ENCODE measurements around the gene ASAP2. TPM values are rescaled to one million over a fixed set of nuclear protein-coding genes. Genes with fewer than 3 reads are reported as not detected.

The ASAP2 gene
- polyA plus RNA-seq, 1 donor (not counting 4 experiments of a cell fraction or from before 2014, with no cell fraction given): 54.2 TPM

DNA sequence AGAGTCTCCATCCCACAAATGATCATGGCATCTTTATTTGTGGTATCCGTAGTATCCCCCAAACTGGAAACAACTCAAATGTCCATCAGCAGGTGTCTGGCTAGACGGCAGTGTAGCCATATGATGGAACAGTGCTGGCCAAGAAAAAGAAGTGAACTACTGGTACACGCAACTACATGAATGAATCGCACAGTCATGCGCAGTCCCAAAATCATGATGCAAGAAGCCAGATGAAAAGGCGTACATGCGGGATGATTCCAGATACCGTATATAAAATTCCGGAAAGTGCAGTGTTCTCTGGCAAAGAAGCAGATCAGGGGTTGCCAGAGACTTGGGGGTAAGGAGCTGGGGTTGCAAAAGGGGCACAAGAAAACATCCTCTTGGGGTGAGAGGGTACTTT, 102.5 kb downstream of the ASAP2 start:
- Histone ChIP-seq H4K20me1 (ENCODE audit: control insufficient read depth, extremely low read depth, insufficient read depth, low read length) (no peaks in the 10 kb centered on the region), H3K4me2 (ENCODE audit: control insufficient read depth, extremely low read depth, insufficient read depth, low read depth, low read length) (no peak overlapping the region), H3K9me1 (ENCODE audit: control insufficient read depth, extremely low read depth, insufficient read depth, low read length) (no peaks in the 10 kb centered on the region), H3K27me3 (ENCODE audit: control insufficient read depth, extremely low read depth, insufficient read depth, low read length) (no peaks in the 10 kb centered on the region), H3K36me3 (ENCODE audit: control insufficient read depth in 2 of 2, extremely low read depth in 1 of 2, insufficient read depth in 2 of 2, low read length in 2 of 2) (peaks cover 2 to 22% of the 10 kb centered on the region in 2 experiments), H3K4me3 (ENCODE audit: control insufficient read depth in 2 of 3, extremely low read depth in 1 of 3, insufficient read depth in 2 of 3, low read depth in 1 of 3, low read length in 3 of 3) (no peak overlapping the region), H3K27ac (ENCODE audit: control insufficient read depth, insufficient read depth, low read length) (peak overlapping the region; percentile 95), H3K79me2 (ENCODE audit: control insufficient read depth, insufficient read depth, low read length) (peaks cover 75% of the 10 kb centered on the region), H3K9ac (ENCODE audit: control insufficient read depth, extremely low read depth, insufficient read depth, low read length) (no peak overlapping the region), H3K9me3 (ENCODE audit: control insufficient read depth, low read depth, low read length) (no peaks in the 10 kb centered on the region), H3K4me1 (ENCODE audit: control insufficient read depth, extremely low read depth, insufficient read depth, low read length) (peaks cover 59% of the 10 kb centered on the region), H2AFZ (ENCODE audit: control insufficient read depth, low read length) (no peak overlapping the region)
- no peak for TF ChIP-seq EZH2 (IDR thresholded peaks at IDR 0.05; ENCODE audit: low read length)
- FAIRE-seq: no peak
- dilution Hi-C loops (cut with MboI; ENCODE audit: extremely low pct_ligation_motif_present, low sequenced_read_pairs): no loop called here
- DNase-seq (ENCODE audit: low read depth, low spot score): no peak

DNA sequence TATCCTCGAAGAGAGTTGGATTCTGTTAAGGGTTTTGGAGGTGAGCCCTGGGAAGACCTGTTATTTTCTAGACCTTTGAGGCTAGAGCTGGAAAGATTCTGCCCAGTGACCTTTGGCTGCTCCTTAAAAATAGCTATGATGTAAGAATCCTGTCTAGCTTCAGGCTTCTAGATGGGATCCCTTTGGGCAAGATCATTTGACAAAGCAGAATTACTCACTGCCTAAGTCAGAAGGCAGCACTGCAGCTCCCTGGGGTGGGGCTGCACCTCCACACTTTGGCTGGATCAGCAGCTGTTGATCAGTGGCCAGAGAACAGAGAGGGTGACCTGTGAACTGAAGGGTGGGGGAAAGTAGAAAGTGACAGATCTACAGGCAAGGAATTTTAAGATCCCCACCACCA, 103.8 kb downstream of the ASAP2 start:
- H3K9me3 ChIP-seq (ENCODE audit: control insufficient read depth, low read depth, low read length): no peaks in the 10 kb centered on the region
- H3K4me1 ChIP-seq (ENCODE audit: control insufficient read depth, extremely low read depth, insufficient read depth, low read length): peaks cover 70% of the 10 kb centered on the region
- TF ChIP-seq, protein P1, sequence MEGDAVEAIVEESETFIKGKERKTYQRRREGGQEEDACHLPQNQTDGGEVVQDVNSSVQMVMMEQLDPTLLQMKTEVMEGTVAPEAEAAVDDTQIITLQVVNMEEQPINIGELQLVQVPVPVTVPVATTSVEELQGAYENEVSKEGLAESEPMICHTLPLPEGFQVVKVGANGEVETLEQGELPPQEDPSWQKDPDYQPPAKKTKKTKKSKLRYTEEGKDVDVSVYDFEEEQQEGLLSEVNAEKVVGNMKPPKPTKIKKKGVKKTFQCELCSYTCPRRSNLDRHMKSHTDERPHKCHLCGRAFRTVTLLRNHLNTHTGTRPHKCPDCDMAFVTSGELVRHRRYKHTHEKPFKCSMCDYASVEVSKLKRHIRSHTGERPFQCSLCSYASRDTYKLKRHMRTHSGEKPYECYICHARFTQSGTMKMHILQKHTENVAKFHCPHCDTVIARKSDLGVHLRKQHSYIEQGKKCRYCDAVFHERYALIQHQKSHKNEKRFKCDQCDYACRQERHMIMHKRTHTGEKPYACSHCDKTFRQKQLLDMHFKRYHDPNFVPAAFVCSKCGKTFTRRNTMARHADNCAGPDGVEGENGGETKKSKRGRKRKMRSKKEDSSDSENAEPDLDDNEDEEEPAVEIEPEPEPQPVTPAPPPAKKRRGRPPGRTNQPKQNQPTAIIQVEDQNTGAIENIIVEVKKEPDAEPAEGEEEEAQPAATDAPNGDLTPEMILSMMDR (optimal IDR thresholded peaks at IDR 0.05 in 1 of 3, IDR thresholded peaks at IDR 0.05 in 1 of 3, conservative IDR thresholded peaks at IDR 0.05 in 1 of 3; ENCODE audit: extremely low read depth in 1 of 3, insufficient read depth in 2 of 3, low read length in 3 of 3): no peak
- TF ChIP-seq EZH2 (IDR thresholded peaks at IDR 0.05; ENCODE audit: low read length): no peak
- peaks cover 69% of the 10 kb centered on the region for H3K79me2 ChIP-seq (ENCODE audit: control insufficient read depth, insufficient read depth, low read length)
- H2AFZ ChIP-seq (ENCODE audit: control insufficient read depth, low read length): no peak overlapping the region
- FAIRE-seq (peak; percentile 89), DNase-seq (ENCODE audit: low read depth, low spot score) (peak; percentile 64)
- peaks cover 2 to 22% of the 10 kb centered on the region in 2 experiments for H3K36me3 ChIP-seq (ENCODE audit: control insufficient read depth in 2 of 2, extremely low read depth in 1 of 2, insufficient read depth in 2 of 2, low read length in 2 of 2)
- H3K4me3 ChIP-seq (ENCODE audit: control insufficient read depth in 2 of 3, extremely low read depth in 1 of 3, insufficient read depth in 2 of 3, low read depth in 1 of 3, low read length in 3 of 3): peak overlapping the region in 2 of 3 experiments; percentile 18 to 44
- peak overlapping the region; percentile 77 for H3K9ac ChIP-seq (ENCODE audit: control insufficient read depth, extremely low read depth, insufficient read depth, low read length)
- H3K9me1 ChIP-seq (ENCODE audit: control insufficient read depth, extremely low read depth, insufficient read depth, low read length): peaks cover 3% of the 10 kb centered on the region
- no peaks in the 10 kb centered on the region for H3K27me3 ChIP-seq (ENCODE audit: control insufficient read depth, extremely low read depth, insufficient read depth, low read length)
- H4K20me1 ChIP-seq (ENCODE audit: control insufficient read depth, extremely low read depth, insufficient read depth, low read length): no peaks in the 10 kb centered on the region
- dilution Hi-C loops (cut with MboI; ENCODE audit: extremely low pct_ligation_motif_present, low sequenced_read_pairs): no loop called here
- peak overlapping the region; percentile 95 for H3K27ac ChIP-seq (ENCODE audit: control insufficient read depth, insufficient read depth, low read length)
- H3K4me2 ChIP-seq (ENCODE audit: control insufficient read depth, extremely low read depth, insufficient read depth, low read depth, low read length): peak overlapping the region; percentile 72

DNA sequence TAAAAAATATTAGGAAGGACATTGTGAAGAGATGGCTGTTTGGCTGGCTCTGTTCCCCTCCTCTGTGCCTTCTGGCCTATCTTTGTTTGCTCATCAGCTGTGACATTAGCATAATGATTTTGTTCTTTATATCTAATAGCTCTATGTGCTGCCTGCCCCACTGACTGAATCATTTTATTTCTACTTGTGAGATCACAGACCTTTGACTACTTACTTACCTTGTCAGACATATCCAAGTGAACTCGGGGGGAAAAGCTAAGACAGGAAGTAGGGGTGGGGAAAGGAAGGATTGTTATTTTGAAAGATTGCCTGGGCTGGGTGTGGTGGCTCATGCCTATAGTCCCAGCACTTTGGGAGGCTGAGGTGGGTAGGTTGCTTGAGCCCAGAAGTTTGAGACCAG, 104.2 kb downstream of the ASAP2 start:
- H3K4me3 ChIP-seq (ENCODE audit: control insufficient read depth in 2 of 3, extremely low read depth in 1 of 3, insufficient read depth in 2 of 3, low read depth in 1 of 3, low read length in 3 of 3): peak overlapping the region in 2 of 3 experiments; percentile 18 to 44
- peak overlapping the region; percentile 77 for H3K9ac ChIP-seq (ENCODE audit: control insufficient read depth, extremely low read depth, insufficient read depth, low read length)
- peaks cover 3% of the 10 kb centered on the region for H3K9me1 ChIP-seq (ENCODE audit: control insufficient read depth, extremely low read depth, insufficient read depth, low read length)
- FAIRE-seq: no peak
- peak overlapping the region; percentile 95 for H3K27ac ChIP-seq (ENCODE audit: control insufficient read depth, insufficient read depth, low read length)
- no peaks in the 10 kb centered on the region for H3K9me3 ChIP-seq (ENCODE audit: control insufficient read depth, low read depth, low read length)
- DNase-seq (ENCODE audit: low read depth, low spot score): no peak
- H3K36me3 ChIP-seq (ENCODE audit: control insufficient read depth in 2 of 2, extremely low read depth in 1 of 2, insufficient read depth in 2 of 2, low read length in 2 of 2): peaks cover 2 to 22% of the 10 kb centered on the region in 2 experiments
- H2AFZ ChIP-seq (ENCODE audit: control insufficient read depth, low read length): no peak overlapping the region
- no peaks in the 10 kb centered on the region for H4K20me1 ChIP-seq (ENCODE audit: control insufficient read depth, extremely low read depth, insufficient read depth, low read length)
- no peak for TF ChIP-seq EZH2 (IDR thresholded peaks at IDR 0.05; ENCODE audit: low read length)
- dilution Hi-C loops (cut with MboI; ENCODE audit: extremely low pct_ligation_motif_present, low sequenced_read_pairs): no loop called here
- peaks cover 73% of the 10 kb centered on the region for H3K4me1 ChIP-seq (ENCODE audit: control insufficient read depth, extremely low read depth, insufficient read depth, low read length)
- no peaks in the 10 kb centered on the region for H3K27me3 ChIP-seq (ENCODE audit: control insufficient read depth, extremely low read depth, insufficient read depth, low read length)
- H3K4me2 ChIP-seq (ENCODE audit: control insufficient read depth, extremely low read depth, insufficient read depth, low read depth, low read length): peak overlapping the region; percentile 72
- H3K79me2 ChIP-seq (ENCODE audit: control insufficient read depth, insufficient read depth, low read length): peaks cover 67% of the 10 kb centered on the region
